Astrocyte (in vitro differentiated cells and primary cell): ENCODE data around the gene GRK5.
"Not testable (repeated sequence)": the region's sequence is repeated elsewhere in the genome, so short reads cannot be mapped to it uniquely, and the experiment has no call there.

Experiments used
- CTCF ChIP-seq: IDR thresholded peaks from 2 replicates; pipeline ENCODE4 v1.5.1; 2011; ENCODE audit warnings: low read depth, mild to moderate bottlenecking, inconsistent platforms, low read length, moderate library complexity; ENCODE audit not compliant: insufficient read depth
- EZH2 ChIP-seq: IDR thresholded peaks from 2 replicates; pipeline ENCODE4 v1.6.1; 2012; ENCODE audit warnings: mild to moderate bottlenecking, low read length, inconsistent platforms; ENCODE audit not compliant: insufficient read depth

GRCh38 chr10:119180850-119181400, 26.4 kb upstream of the GRK5 start:
- not testable (repeated sequence) for TF ChIP-seq CTCF, EZH2
